ENCODE results near the gene ATPAF2. TPM values are rescaled to one million over a fixed set of nuclear protein-coding genes. Genes with fewer than 3 reads are reported as not detected.

The ATPAF2 gene
- total and polyA plus RNA-seq, 10 of the 15 experiments (the other 5 are each of a cell fraction or from before 2014, with no cell fraction given), result 6.5 to 33.0 (median 26.5) TPM

- no peak for TF ChIP-seq NR2C2 (IDR thresholded peaks at IDR 0.05; ENCODE audit: borderline replicate concordance, control insufficient read depth, insufficient read length, low read depth)
- no peak for TF ChIP-seq EGR1 (IDR thresholded peaks at IDR 0.05; ENCODE audit: borderline replicate concordance in 1 of 2, low read depth in 2 of 2, low read length in 2 of 2)
- no peak for TF ChIP-seq CHD1 (IDR thresholded peaks at IDR 0.05; ENCODE audit: low read depth, low read length)
- TF ChIP-seq ZNF384 (IDR thresholded peaks at IDR 0.05; ENCODE audit: borderline replicate concordance, low read depth, low read length), result no peak
- TF ChIP-seq SUPT20H (IDR thresholded peaks at IDR 0.05; ENCODE audit: borderline replicate concordance, control insufficient read depth, low read depth, low read length), result no peak
- peak; percentile 97 for TF ChIP-seq NFYB (IDR thresholded peaks at IDR 0.05; ENCODE audit: insufficient read depth, low read depth, low read length)
- no peak for TF ChIP-seq BCLAF1 (IDR thresholded peaks at IDR 0.05)
- TF ChIP-seq ZNF24 (IDR thresholded peaks at IDR 0.05), result no peak
- no peak for TF ChIP-seq JUND (IDR thresholded peaks at IDR 0.05; ENCODE audit: low read depth, low read length)
- no peak; the same call in 1 of the 2 replicates for TF ChIP-seq STAT3 (IDR thresholded peaks at IDR 0.05; ENCODE audit: low read depth, low read length)
- TF ChIP-seq GABPA (IDR thresholded peaks at IDR 0.05; ENCODE audit: low read depth), result peak; percentile 86
- TF ChIP-seq GATAD2B (conservative IDR thresholded peaks at IDR 0.05; ENCODE audit: low read depth), result peak; percentile 74
- peak; percentile 47; the same call in 1 of the 2 replicates for TF ChIP-seq HCFC1 (IDR thresholded peaks at IDR 0.05; ENCODE audit: low read length)
- peak; percentile 29 to 31; a peak in 2 of 4 replicates for TF ChIP-seq EP300 (IDR thresholded peaks at IDR 0.05; ENCODE audit: borderline replicate concordance in 1 of 2, control insufficient read depth in 1 of 2, low read depth in 2 of 2, low read length in 2 of 2)
- TF ChIP-seq SKIL (IDR thresholded peaks at IDR 0.05; ENCODE audit: low read depth, poor library complexity, severe bottlenecking), result peak; percentile 100
- TF ChIP-seq NFXL1 (IDR thresholded peaks at IDR 0.05; ENCODE audit: borderline replicate concordance), result no peak
- TF ChIP-seq HDAC6 (IDR thresholded peaks at IDR 0.05; ENCODE audit: unreplicated experiment), result no peak
- peak; percentile 92 for TF ChIP-seq ATF7 (IDR thresholded peaks at IDR 0.05; ENCODE audit: low read depth)
- TF ChIP-seq WRNIP1 (IDR thresholded peaks at IDR 0.05; ENCODE audit: borderline replicate concordance, low read depth, low read length), result no peak
- no peak for TF ChIP-seq ZNF217 (IDR thresholded peaks at IDR 0.05)
- TF ChIP-seq SUZ12 (IDR thresholded peaks at IDR 0.05; ENCODE audit: unreplicated experiment), result no peak
- TF ChIP-seq MEF2B (IDR thresholded peaks at IDR 0.05; ENCODE audit: partially characterized antibody, poor library complexity, severe bottlenecking), result peak; percentile 81
- peak; percentile 82; the same call in 1 of the 2 replicates for TF ChIP-seq TBL1XR1 (IDR thresholded peaks at IDR 0.05; ENCODE audit: low read depth, low read length)
- TF ChIP-seq E2F4 (IDR thresholded peaks at IDR 0.05; ENCODE audit: low read depth, low read length), result no peak
Observed at GRCh38 chr17:17972126-17972951, 66.6 kb downstream of the ATPAF2 start, which contains the start of the genes DRC3 and TOM1L2 (continued).
